Keratinocyte (primary cell): Measurements from ENCODE around the gene MFAP3L. TPM values are rescaled to one million over a fixed set of nuclear protein-coding genes. Genes with fewer than 3 reads are reported as not detected.

Source experiments
- DNase-seq: peaks from one replicate; pipeline ENCODE4 v3.0.0-alpha.2; 2011; ENCODE audit warnings: low read depth, missing footprints, low spot score
- FAIRE-seq: peaks from 2 replicates; lab custom pipeline; 2011; peaks lifted over from hg19 to GRCh38; lab: Jason Lieb, UNC
- H2AFZ ChIP-seq: 2 replicates; pipeline ENCODE4 v1.6.0; 2012; ENCODE audit warnings: low read length, control low read depth, inconsistent platforms; ENCODE audit not compliant: control insufficient read depth
- H3K27ac ChIP-seq: 2 replicates; pipeline ENCODE4 v1.5.1; 2011; ENCODE audit warnings: low read length; ENCODE audit not compliant: control insufficient read depth, insufficient read depth
- H3K27me3 ChIP-seq: 3 replicates; pipeline ENCODE4 v1.6.0; 2011; ENCODE audit warnings: low read length; ENCODE audit not compliant: control insufficient read depth, insufficient read depth; ENCODE audit errors: extremely low read depth
- H3K36me3 ChIP-seq, 2 experiments: 2 replicates in 1 of 2; 3 replicates in 1 of 2; pipeline ENCODE4 v1.5.1; 2011; ENCODE audit warnings: low read length in 2 of 2, mild to moderate bottlenecking in 1 of 2; ENCODE audit not compliant: control insufficient read depth in 2 of 2, insufficient read depth in 2 of 2; ENCODE audit errors: extremely low read depth in 1 of 2
- H3K4me1 ChIP-seq: 3 replicates; pipeline ENCODE4 v1.5.1; 2011; ENCODE audit warnings: low read length; ENCODE audit not compliant: control insufficient read depth, insufficient read depth; ENCODE audit errors: extremely low read depth
- H3K4me2 ChIP-seq: 3 replicates; pipeline ENCODE4 v1.6.0; 2011; ENCODE audit warnings: low read depth, low read length; ENCODE audit not compliant: control insufficient read depth, insufficient read depth; ENCODE audit errors: extremely low read depth
- H3K4me3 ChIP-seq, 3 experiments: fragments of 200-600 bp in 1 of 3; sonication (generic) in 1 of 3; 2 replicates in 2 of 3; 3 replicates in 1 of 3; pipeline ENCODE4 v1.5.1; 2011 to 2016; ENCODE audit warnings: low read length in 3 of 3, mild to moderate bottlenecking in 3 of 3, control low read depth in 2 of 3, inconsistent platforms in 1 of 3, low read depth in 1 of 3, mixed read lengths in 1 of 3, mixed run types in 1 of 3, moderate library complexity in 1 of 3; ENCODE audit not compliant: control insufficient read depth in 2 of 3, insufficient read depth in 2 of 3; ENCODE audit errors: extremely low read depth in 1 of 3
- H3K79me2 ChIP-seq: 2 replicates; pipeline ENCODE4 v1.6.0; 2012; ENCODE audit warnings: low read length; ENCODE audit not compliant: control insufficient read depth, insufficient read depth
- H3K9ac ChIP-seq: 3 replicates; pipeline ENCODE4 v1.6.0; 2011; ENCODE audit warnings: low read length; ENCODE audit not compliant: control insufficient read depth, insufficient read depth; ENCODE audit errors: extremely low read depth
- H3K9me1 ChIP-seq: 3 replicates; pipeline ENCODE4 v1.6.0; 2011; ENCODE audit warnings: low read length; ENCODE audit not compliant: control insufficient read depth, insufficient read depth; ENCODE audit errors: extremely low read depth
- H3K9me3 ChIP-seq: 2 replicates; pipeline ENCODE4 v1.5.1; 2012; ENCODE audit warnings: low read depth, low read length; ENCODE audit not compliant: control insufficient read depth
- H4K20me1 ChIP-seq: 3 replicates; pipeline ENCODE4 v1.6.0; 2011; ENCODE audit warnings: low read length; ENCODE audit not compliant: control insufficient read depth, insufficient read depth; ENCODE audit errors: extremely low read depth
- CTCF ChIP-seq, 3 experiments: IDR thresholded peaks in 1 of 3; conservative IDR thresholded peaks in 1 of 3; optimal IDR thresholded peaks in 1 of 3; 2 replicates in 2 of 3; 3 replicates in 1 of 3; pipeline versions ENCODE3 to v1.5.1; 2011; ENCODE audit warnings: low read length in 3 of 3, mild to moderate bottlenecking in 3 of 3, moderate library complexity in 2 of 3, control low read depth in 1 of 3, inconsistent platforms in 1 of 3; ENCODE audit not compliant: insufficient read depth in 2 of 3; ENCODE audit errors: extremely low read depth in 1 of 3
- EZH2 ChIP-seq: IDR thresholded peaks from one replicate; pipeline ENCODE4 v1.6.1; 2012; ENCODE audit warnings: inconsistent platforms, mild to moderate bottlenecking, low read length, moderate library complexity
- dilution Hi-C: fragments of 300-500 bp; cut with MboI; formaldehyde crosslinking; loops from one replicate; pipeline ENCODE4 v1.7.0; 2020; ENCODE audit warnings: low sequenced_read_pairs; ENCODE audit not compliant: extremely low pct_ligation_motif_present
- polyA plus RNA-seq, 5 experiments: library from polyadenylated mRNA; depleted of rRNA in 3 of 5; stranded (reverse) in 3 of 5; stranded (forward) in 1 of 5; unstranded in 1 of 5; fragments of >200 nt; gene quantifications; 1 replicate in 1 of 5; 2 replicates in 3 of 5; 3 replicates in 1 of 5; pipeline versions ENCODE4 v1.2.1 to v1.2.3, GENCODE V29; 2011 to 2012; ENCODE audit warnings: missing spikeins in 2 of 5, low read depth in 1 of 5, low replicate concordance in 1 of 5

Gene MFAP3L
- polyA plus RNA-seq, 1 donor (not counting 4 experiments of a cell fraction or from before 2014, with no cell fraction given): 7.6 TPM

GRCh38 chr4:170040031-170040680, 14.0 kb upstream of the MFAP3L start:
- Histone ChIP-seq H2AFZ (no peak overlapping the region), H3K4me1 (no peaks in the 10 kb centered on the region), H3K27ac (no peak overlapping the region), H3K27me3 (no peaks in the 10 kb centered on the region), H3K9me3 (no peaks in the 10 kb centered on the region), H3K4me2 (no peak overlapping the region), H3K36me3 (no peaks in the 10 kb centered on the region), H3K9ac (no peak overlapping the region), H3K4me3 (no peak overlapping the region), H3K79me2 (no peaks in the 10 kb centered on the region), H4K20me1 (no peaks in the 10 kb centered on the region), H3K9me1 (no peaks in the 10 kb centered on the region)
- no peak for DNase-seq
- TF ChIP-seq EZH2 (no peak), CTCF (optimal IDR thresholded peaks at IDR 0.05 in 1 of 3, IDR thresholded peaks at IDR 0.05 in 1 of 3, conservative IDR thresholded peaks at IDR 0.05 in 1 of 3; ENCODE audit: extremely low read depth in 1 of 3, insufficient read depth in 2 of 3, low read length in 3 of 3) (no peak)
- FAIRE-seq: no peak
- dilution Hi-C loops: loop anchor here (25.0 kb wide), 1 partner anchor 228 kb away; no protein-coding TSS in a partner anchor

GRCh38 chr4:170038769-170039168, 12.6 kb upstream of the MFAP3L start:
- Histone ChIP-seq H3K4me1 (no peaks in the 10 kb centered on the region), H3K36me3 (no peaks in the 10 kb centered on the region), H3K9me1 (no peaks in the 10 kb centered on the region), H3K27ac (no peak overlapping the region), H3K27me3 (no peaks in the 10 kb centered on the region), H2AFZ (no peak overlapping the region), H3K9me3 (no peaks in the 10 kb centered on the region), H3K79me2 (no peaks in the 10 kb centered on the region), H3K4me2 (no peak overlapping the region), H3K4me3 (no peak overlapping the region), H3K9ac (no peak overlapping the region), H4K20me1 (no peaks in the 10 kb centered on the region)
- dilution Hi-C loops: loop anchor here (25.0 kb wide), 1 partner anchor 226 kb away; no protein-coding TSS in a partner anchor
- FAIRE-seq (no peak), DNase-seq (no peak)
- TF ChIP-seq EZH2 (no peak), CTCF (optimal IDR thresholded peaks at IDR 0.05 in 1 of 3, IDR thresholded peaks at IDR 0.05 in 1 of 3, conservative IDR thresholded peaks at IDR 0.05 in 1 of 3; ENCODE audit: extremely low read depth in 1 of 3, insufficient read depth in 2 of 3, low read length in 3 of 3) (no peak)
